ENCODE results near the gene MRPS18B.

- no peak for TF ChIP-seq POLR2A (IDR thresholded peaks at IDR 0.05; ENCODE audit: low read length)
- no peak for TF ChIP-seq GATA1 (IDR thresholded peaks at IDR 0.05; ENCODE audit: low read depth, low read length)
These were observed 29.0 kb downstream of the MRPS18B start, which contains the start of gene C6orf136 for GRCh38 chr6:30646450-30647241.

Data from erythroblast (primary cell).